HG02870 (cell line): ENCODE results near the gene PSMA7.

Source experiments
- ATAC-seq: cut with Tn5 transposase; IDR thresholded peaks from one replicate; pipeline ENCODE4 v1.9.1; 2021; ENCODE audit warnings: mild to moderate bottlenecking, moderate library complexity; ENCODE audit not compliant: unreplicated experiment

PSMA7 gene

GRCh38 chr20:62143081-62143956 lies at the start of gene PSMA7, which contains the start of gene SS18L1:
TSS of gene PSMA7 (minus strand) at chr20:62143394. CDS start at chr20:62143303, 91 bp downstream.
TSS of gene SS18L1 (plus strand) at chr20:62143769. CDS start at chr20:62143821, 52 bp downstream.
- ATAC-seq, result peak; percentile 62

DNA sequence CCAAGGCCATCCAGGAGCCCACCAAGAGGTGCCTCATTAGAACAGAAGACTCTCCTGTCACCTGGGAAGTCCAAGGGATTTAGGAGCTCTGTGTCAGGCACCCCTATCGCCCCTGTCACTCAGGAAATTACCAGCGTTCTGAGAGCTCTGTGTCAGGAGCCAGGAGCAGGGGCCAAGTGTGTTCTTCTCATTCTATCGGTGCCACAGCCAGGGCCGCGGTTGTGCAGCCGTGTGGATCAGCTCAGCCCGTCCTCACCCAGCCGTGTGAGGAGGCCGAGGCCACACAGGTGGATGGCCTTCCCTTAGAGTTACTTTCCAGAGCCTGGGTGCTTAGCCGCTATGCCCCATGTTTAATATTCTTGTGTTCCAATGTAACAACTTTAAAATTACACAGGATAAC lies 49.4 kb upstream of the PSMA7 start:
- ATAC-seq, result no peak

GRCh38 chr20:62191781-62192559 lies 48.8 kb upstream of the PSMA7 start:
- no peak for ATAC-seq

DNA sequence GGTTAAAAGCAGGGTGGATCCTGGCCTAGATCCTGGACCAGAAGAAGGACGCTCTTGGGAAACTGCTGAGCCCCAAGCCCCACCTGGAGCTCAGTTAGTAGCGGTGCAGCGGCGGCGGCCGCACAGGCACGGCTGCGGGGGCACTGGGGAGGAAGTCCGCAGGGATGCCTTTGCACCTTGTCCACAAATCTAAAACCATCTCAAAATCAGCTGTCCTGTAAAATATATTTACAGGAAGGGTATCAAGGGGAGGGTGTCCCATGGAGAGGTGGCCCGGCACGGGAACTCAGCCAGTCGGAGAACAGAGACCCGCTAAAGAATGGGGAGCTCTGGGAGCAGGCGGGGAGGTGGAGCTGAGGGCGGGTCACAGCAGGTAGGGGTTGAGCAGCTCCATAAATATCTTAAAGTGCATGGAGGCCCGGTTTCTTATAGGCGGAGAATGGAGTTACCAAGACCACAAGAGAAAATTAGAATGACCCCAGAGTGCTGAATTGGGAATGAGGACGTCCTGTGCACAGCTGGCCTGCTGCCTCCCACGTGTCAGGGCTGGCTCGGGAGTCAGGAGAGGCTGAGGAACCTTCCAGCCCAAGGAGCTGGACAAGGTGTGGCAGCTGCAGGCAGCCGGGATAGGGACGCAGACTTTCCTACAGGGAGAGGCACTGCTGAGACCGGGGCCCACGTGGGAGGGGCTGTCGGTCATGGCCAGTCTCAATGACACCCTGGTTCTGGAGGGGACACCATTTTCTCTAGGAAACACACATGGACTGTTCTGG lies 47.6 kb upstream of the PSMA7 start:
- ATAC-seq, result no peak

DNA sequence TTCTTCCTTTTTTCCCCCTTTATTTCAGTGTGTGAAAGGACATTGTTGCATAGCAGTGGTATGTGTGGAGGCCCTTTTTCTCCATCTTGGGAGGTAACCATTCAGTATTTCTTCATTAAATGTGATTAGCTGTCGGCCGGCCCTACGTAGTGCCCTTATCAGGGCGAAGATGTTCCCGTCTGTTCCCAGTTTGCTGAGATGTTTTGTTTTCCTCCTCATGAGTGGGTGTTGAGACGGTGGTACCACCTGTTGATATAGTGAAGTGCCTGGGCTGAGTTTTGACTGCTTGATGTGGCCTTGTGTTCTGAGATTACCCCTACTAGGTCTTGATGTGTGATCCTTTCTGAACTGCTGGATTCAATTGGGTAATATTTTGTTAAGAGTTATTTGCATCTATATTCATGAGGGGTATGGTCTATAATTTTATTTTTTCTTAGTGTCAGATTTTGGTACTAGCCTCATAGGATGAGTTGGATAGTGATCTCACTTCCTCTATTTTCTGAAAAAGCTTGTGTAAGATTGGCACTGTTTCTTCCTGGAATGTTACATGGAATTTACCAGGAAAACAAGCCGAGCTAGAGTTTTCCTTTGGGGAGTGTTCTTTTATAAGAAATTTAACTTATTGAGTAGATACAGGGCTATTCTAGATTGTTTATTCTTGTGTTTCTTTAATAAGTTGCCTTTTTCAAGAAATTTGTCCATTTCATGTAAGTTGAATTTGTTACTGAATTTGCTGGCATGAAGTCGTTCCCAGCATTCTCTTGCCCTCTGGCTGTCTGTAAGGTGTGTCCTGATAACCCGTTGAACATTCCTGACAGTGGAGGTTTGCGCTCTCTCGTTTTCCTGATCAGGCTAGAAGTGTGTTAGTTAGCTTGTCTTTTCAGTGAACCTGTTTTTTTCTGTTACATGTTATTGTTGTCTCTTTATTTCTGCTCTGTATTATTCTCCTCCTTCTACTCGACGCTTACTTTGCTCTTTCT lies 44.0 kb upstream of the PSMA7 start:
- ATAC-seq, result no peak

GRCh38 chr20:62186096-62186426 lies 42.9 kb upstream of the PSMA7 start:
- ATAC-seq, result no peak

DNA sequence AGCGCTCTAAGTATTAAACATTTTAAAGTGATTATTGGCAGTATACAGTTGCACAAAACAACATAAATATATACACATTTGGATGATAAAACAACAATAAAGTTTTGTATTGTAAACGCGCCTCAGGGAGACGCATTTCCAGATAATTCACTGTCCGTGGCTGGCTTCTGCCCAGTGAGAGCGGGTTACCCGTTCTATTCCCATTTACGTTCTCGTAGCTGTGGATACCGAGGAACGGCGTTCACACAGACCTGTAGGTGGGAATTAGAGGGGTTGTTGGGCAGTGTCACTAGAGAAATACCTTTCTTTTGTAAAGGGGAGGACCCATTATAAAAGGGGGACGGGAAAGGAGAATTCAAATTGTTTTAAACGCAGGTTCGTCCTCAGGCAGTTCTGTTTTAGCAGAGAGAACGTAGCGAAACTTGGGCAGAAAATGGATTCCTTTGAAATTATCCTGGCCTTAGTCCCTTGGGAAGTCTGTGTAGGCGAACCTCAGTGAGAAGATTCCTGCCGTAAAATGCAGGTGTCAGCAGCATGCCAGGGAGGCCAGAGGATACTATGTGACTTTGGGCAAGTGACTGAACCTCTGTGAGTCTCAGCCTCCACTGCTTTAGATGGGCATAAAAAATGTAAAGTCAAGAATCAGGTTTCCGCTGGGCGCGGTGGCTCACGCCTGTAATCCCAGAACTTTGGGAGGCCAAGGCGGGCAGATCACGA lies 40.4 kb upstream of the PSMA7 start:
- no peak for ATAC-seq

- ATAC-seq, result peak; percentile 96
These were observed 39.6 kb upstream of the PSMA7 start, which contains the start of gene MTG2 for GRCh38 chr20:62182469-62183425. TSS of gene MTG2 (plus strand) at chr20:62183028. CDS start at chr20:62193421, 10,393 bp downstream.

- no peak for ATAC-seq
These were observed 38.6 kb upstream of the PSMA7 start for GRCh38 chr20:62181808-62182207.

GRCh38 chr20:62179162-62179504 lies 35.9 kb upstream of the PSMA7 start:
- no peak for ATAC-seq

DNA sequence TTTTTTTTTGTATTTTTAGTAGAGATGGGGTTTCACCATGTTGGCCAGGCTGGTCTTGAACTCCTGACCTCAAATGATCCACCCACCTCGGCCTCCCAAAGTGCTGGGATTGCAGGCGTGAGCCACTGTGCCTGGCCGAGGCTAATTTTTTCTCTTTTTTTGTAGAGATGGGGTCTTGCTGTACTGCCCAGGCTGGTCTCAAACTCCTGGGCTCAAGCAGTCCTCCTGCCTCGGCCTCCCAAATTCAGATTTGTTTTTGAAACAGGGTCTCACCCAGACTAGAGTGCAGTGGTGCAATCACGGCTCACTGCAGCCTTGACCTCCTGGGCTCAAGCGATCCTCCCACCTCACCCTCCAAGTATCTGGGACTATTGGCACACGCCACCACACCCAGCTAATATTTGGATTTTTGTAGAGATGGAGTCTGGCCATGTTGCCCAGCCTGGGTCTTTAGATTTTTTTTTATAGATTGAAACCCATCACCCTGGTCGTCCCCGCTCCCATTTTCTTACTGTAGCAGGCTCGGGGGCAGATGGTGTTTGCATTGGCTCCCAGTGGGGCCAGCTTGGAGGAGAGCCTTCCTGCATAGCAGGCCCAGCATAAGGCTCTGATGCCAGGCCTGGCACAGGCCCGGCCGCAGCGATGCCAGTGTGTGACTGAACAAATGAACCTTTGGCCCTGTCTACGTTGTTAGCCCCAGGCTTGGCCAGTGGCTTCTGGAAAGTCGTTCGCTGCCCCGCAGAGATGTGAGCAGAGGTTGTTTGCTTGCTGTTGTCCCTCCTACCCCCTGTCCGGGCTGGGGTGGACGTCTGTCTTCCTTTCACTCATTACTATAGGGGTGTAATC lies 35.3 kb upstream of the PSMA7 start:
- ATAC-seq, result no peak

DNA sequence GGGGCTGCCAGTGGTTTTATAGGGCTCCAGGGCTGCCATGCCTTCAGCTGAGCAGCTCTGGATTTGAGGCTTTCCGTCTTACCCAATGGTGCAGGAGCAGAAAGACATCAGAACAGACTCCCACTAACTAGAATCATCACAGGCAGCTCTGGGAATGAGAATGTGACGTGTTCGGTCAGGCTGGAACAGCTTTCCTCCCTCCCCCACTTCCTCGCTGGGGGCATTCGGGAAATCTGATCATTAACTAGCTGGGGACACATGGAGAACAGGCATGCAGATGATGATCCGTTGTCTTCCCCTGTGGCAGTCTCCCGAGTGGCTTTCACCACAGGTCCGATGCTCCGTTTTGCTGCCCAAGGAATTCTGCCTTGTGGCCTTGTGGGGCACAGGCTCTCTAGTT lies 34.1 kb upstream of the PSMA7 start:
- no peak for ATAC-seq

DNA sequence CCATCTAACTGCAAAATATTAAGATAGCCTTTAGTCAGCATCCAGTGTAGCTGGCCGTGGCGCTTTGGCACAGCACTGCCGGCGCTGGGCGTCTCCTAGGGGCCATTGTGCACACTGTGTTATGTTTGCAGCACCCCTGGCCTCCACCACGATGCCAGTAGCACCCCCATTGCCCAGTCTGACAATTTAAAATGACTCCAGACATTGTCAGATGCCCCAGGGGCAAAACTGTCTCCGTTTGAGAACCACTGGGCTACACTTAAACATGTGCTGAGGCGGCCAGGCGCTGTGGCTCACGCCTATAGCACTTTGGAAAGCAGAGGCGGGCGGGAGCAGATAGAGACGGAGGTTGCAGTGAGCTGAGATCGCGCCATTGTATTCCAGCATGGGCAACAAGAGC lies 33.7 kb upstream of the PSMA7 start:
- ATAC-seq, result no peak

DNA sequence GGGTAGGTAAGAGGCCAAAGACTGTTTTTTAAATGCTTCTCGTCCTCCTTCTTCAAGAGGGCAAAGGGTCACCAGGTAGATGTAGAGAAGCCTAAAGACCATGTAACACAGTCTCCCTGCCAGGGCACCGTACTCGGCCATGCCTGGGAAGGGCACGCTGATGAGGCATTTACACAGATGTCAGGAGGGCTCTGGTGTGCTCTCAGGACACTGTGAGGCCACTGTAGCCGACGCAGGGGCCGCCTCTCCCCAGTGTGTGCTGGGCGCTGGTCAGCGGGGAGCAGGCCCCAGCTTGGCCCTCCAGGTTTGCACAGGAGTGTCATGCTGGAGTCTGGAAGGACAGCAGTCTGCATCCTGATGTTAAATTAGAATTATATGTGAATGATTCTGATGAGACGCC lies 32.5 kb upstream of the PSMA7 start:
- ATAC-seq, result no peak

DNA sequence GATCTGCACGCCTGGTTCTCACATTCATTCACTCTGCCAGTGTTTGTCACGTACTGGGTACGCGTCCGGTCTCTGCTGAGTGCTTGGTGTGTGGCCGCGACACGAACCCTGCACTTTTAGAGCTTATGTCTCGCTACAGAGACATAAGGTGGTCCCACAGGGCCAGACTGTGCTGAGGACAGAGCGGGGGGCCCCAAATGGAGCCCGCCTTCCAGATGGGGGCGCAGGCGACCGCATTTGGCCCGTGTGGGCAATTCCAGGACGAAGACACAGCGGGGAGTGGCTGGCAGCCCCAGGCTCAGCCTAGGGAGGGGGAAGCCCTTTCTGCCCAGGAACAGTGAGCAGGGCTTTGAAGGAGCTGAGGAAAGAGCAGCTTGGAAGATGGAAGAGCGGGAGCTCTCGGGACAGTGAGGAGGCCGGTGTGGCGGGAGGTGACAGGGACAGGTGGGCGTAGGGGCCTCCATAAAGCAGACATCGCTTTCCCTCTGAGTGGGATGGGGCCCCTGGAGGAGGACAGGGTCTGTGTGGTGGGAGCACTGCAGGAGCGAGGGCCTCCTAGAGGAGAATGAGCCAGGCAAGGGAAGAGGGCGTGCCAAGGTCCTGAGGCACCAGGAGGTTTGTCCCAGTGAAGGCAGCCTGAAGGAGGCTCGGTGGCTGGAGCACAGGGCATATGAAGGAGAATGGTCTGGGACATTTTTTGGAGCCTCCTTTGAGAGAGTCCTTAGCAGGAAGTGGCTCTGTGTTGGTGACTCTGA lies 31.9 kb upstream of the PSMA7 start:
- no peak for ATAC-seq

GRCh38 chr20:62174021-62174804 lies 31.0 kb upstream of the PSMA7 start:
- no peak for ATAC-seq
